GM10847 (cell line): Measurements from ENCODE around the gene AFF3.

Experiments used
- POLR2A ChIP-seq: IDR thresholded peaks from 2 replicates; pipeline ENCODE4 v1.6.1; 2011; ENCODE audit not compliant: insufficient read length; ENCODE audit errors: extremely low read depth

The AFF3 gene

DNA sequence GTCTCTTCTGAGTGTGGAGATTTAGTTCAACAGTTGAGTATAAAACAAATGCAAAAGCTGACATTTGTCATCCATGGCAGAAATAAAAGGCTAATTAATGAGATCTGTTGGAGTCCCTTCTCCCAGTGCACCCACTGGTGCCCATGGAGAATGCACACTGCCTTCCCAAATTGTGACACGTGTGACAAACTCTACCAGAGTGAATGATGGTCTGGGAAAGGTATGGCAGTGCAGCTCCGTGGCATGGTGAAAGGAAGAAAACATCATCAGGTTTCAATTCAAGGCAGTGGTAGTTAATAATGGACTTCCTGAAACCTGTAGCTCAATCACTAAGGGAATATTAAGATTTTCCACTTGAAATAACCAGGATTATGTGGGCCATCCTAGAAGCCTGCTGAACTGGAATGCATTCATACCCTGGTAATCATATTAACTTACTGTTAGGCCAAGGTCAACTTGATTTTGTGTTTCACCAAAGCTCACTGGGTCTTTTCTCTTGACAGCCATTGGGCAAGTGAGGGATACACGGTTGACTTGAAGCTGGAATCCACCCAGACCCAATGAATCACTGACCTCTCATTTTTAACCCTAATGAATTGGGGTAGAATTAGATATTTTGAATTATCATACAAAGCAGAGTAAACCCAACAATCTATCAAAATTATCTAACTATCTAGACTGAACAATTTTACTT lies 167.6 kb downstream of the AFF3 start:
- no peak for TF ChIP-seq POLR2A

DNA sequence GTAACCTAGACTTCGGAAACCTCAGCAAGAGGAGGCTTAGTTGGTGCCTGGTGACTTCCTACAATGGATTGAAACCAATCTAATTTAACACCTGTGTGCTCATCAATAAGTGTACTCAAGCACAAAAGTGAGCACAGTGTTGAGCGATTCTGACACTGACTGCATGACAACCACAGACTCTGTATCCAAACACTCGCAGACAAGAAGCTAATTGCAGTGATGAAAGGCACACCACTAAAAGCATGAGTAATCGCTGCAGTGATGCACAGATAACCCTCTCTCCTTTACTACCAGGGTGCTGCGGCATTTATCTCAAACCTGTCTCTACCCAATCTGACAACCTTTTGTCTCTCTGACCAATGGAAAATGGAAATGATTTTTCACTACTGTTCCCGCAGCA lies 168.1 kb downstream of the AFF3 start:
- TF ChIP-seq POLR2A = no peak

DNA sequence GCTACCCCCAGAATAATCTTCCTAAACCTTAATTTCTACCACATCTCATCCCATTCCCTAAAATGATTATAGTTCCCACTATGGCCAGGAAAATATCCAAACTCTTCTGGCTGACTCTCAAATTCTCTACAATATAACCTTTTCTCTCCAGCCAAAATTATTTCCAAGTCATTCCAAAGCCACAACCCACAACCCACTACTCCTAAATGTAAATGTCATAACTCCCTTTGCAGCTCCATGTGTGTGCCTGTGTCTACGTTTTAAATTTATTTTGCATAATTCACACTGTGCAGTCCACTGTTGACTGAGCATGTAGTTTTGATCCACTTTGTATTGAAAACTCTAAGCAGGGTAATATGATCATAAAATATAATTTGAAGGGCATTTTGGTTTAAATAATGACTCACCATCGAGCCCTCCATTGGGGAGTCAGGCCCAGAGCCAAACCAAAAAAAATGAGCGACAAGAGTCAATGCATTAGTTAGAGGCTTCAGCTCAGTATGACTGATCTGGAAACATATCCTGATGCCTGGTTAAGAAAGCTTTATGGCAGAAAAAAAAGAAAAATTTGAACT lies 171.0 kb downstream of the AFF3 start:
- TF ChIP-seq POLR2A = no peak

DNA sequence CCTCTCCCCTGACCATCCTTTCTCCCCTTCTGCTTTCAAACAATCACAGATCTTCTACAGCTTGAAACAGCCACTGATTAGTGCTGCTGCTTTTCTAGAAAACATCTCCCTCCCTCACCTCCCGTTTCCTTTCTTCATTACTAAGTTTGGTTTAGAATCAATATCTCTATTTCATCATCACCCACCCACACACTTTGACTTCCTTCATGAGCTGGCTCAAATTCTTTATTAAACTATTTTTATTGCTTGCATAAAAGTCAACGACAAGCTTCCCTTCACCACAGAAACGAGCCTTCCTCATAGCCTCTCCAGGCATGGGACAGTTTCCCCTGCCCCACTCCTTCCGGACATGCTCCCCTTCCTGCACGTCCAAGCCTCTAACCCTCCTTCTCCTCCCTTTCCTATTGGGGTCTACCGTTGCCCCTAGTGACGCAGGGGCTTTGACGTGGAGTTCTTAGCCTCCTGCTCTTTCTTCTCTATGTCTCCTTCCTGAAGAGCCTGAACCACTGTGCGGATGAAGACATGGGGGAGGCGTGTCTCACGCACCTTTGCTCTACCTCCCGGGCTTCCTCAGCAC lies 172.0 kb downstream of the AFF3 start:
- no peak for TF ChIP-seq POLR2A

DNA sequence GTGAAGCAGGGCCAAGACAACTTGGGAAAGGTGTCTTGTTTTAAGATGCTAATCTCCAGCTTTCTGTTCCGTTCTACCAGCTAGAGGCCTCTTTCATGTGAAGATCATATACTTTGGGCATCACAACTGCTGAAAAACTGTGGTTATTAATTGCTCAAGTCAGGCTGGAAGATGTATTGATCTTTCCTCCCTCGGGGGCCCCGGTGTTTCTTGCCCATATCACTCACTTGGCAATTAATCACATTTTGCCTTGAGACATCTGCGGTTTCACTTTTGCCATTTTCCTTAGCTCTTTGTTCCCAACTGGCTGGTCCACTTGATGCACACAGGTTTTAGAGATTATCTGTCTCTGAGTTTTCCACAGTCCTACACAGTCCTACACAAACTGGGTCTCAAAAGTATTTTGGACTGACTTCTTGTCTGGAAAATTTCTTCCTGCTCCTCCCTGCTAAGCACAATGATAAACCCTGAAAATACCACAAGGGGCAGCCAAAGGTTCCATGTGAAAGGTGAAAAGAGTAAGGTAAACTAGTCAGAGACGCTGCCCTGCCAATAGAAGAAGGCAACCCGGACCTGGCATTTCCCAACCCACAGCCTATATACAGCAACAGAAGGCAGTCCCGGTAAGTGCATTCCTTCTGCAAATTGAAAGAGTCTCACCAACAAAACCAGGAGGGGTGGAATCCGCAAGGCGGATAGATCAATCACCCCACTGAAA lies 181.0 kb downstream of the AFF3 start:
- no peak for TF ChIP-seq POLR2A

DNA sequence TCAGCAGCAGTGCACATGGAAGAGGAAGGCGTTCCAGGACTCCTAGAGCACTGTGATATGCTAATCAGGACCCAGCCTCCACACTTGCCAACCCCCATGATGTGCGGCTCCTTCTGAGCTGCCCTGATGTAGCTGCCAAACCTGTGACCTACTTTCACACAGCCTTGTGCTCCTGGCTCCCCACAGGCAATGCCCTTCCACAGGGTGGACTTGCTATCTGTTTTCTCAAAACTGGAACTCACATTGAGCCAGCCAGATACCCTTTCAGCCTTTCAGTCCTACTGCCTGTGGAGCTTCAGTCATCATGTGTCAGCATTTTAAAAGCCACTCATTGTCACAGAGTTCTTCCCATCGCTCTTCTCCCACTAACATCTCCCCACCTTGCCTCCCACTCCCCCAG lies 181.6 kb downstream of the AFF3 start:
- TF ChIP-seq POLR2A = no peak

DNA sequence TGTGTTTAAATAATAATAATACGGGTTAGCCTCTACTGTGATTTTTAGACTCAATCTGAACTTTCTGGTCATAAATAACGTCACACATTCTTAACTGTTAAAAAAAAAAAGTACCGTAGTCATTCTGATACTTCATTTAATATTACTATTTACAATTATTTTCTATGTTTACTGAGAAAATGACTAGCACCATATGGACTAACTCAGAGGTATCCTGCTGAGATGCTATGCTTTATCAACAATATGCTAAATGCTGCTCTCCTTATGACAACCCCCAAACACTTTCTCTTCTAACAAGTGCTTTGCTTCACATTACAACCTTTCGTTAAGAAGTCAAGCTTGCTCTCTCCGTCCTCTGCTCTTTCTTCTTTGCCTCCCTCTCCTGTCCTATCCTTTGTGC lies 182.1 kb downstream of the AFF3 start:
- TF ChIP-seq POLR2A = no peak

DNA sequence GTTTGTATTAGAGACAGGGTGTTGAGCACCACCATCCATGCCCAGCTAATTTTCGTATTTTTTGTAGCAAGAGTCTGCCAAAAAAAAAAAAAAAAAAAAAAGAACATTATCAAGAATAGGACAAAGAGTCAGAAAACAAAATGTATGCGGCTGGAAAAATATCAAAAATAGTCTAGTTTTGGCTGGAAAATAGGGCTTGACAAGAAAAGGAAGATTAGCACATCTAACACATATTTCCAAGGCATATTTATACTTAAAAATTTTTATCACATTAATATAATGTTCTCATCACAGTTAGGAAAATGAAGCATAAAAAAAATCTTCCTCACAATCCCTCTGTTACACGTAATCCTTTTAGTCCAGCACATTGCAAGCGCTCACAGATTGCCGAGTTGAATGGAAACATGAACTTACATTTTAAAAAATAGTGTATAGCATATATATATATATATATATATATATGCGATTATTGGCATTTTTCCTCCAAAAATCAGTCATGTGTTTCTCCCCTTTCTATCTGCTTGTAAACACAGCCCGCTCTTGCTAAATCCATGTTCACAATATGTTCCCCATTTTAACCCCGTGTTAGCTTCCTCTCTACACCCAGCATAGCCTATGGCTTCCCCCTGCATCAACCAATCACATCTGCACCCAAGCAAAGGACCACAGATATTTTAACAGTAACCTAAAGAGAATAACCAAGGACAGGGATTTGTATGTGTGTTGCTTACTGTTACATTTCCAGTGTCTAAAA lies 183.0 kb downstream of the AFF3 start:
- TF ChIP-seq POLR2A = no peak

DNA sequence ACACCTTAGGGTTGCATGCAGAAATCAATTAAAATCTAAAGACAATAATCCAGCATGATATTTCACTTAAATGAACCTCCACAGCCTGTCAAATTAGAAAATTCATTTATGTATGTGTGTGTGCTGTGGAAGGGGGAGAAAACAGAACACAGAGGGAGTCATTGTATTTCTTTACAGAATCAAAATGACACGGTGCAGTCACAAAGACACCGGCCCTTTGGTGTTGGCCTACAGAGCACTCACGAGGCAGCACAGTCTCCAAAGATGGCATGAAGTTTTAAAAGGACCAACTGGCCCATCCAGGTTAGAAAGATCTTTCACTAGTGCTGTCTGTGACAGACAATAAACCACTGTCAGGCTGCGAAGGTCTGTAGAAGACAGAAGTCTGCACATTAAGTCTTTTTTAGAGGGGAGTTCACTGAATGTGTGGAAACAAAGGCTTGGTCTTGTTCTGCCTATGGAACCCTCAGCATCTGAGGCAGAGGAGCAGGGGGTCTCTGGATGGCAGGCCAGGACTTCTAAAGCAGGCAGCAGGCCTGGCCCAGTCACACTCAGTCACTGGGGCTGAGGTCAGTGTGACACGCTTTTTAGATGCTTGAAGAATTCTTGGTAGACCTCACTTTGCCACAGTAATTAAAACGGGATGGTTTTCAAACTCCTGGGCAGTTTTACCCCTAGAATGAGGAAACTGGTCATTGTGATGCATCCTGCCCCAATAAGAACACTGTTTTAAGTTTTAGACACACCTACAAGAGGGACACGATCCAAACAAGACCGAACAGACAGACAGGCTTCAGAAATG lies 184.9 kb downstream of the AFF3 start:
- TF ChIP-seq POLR2A = no peak

DNA sequence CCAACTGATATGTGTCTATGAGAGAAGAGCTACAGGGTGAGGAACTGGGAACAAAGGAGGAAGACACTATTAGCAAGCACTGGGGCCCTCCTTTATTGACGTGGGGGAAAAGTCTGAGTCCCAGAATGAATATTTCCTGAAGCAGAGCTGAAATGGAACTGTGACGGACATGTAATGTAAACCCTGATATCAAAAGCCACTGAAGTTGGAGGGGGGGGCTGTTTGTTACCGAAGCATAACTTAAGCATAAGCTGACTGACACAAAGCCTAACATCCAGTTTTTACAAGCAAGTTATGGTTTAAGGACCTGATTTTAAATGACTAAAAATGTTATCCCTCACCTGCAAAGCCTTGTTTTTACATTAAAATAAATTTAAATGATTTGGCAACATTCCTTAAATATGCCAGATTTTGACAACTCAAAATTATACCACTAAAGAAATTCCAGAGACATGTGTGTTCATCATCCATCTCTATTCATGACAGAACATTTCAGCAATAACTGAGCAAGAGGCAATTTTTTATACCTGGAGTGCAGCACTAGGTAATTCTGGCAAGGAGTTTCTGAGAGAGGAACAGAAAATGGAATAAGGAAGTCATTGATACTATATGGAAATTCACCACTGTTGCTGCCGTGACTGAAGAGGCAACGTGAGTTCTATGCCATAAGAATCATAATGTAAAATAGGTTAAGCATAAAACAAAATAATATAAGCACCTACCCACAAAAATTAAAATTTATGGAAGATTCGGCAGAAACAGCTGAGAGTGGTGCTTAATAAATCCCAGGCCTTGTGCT lies 186.0 kb downstream of the AFF3 start:
- no peak for TF ChIP-seq POLR2A

DNA sequence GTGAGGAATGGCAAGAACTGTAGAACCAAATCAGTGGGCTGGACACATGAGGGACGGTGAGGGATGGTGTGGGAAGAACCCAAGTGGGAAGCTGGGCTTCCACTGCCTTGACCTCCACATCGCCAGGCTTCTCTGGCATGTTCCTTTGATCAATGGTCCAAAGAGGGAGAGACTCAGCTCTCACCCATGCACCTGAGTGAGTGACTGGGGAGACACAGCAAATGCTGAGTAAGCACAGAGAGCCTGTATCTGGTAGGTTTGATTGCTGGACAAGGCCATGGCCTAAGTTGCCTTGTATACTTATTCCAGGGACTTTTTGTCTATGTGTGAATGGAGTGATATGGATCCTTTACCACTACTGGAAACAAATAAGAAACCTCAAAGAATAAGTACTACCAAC lies 188.6 kb downstream of the AFF3 start:
- TF ChIP-seq POLR2A = no peak

DNA sequence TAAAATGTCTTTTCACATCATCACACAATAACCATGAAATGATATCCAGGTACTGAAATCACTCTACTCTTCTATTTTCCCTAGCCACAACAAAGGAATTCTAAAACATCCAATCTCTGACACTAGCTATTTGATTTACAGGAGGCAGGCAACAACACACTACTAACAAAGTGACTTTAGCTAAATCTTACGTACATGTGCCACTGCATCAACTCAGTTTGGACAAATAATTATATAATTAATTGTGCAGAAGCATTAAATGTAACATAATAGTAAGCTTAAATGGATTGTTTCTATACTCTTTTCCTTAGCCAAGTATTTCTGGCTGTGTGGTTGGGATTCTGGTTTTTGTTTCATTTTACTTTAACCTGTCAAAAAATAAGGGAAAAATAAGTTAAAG lies 192.4 kb downstream of the AFF3 start:
- TF ChIP-seq POLR2A = no peak

DNA sequence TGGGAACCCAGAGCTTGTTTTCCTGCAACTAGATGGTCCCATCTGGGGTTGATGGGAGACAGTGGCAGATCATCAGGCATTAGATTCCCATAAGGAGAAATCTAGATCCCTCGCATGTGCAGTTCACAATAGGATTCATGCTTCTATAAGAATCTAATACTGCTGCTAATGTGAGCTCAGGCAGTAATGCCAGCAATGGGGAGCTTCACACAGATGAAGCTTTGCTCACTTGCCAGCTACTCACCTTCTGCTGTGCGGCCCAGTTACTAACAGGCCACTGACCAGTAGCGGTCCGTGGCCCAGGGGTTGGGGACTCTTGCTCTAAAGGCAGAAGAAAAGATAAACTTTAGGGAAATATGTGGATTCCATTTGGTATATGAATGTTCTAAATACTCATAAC lies 192.9 kb downstream of the AFF3 start:
- no peak for TF ChIP-seq POLR2A

DNA sequence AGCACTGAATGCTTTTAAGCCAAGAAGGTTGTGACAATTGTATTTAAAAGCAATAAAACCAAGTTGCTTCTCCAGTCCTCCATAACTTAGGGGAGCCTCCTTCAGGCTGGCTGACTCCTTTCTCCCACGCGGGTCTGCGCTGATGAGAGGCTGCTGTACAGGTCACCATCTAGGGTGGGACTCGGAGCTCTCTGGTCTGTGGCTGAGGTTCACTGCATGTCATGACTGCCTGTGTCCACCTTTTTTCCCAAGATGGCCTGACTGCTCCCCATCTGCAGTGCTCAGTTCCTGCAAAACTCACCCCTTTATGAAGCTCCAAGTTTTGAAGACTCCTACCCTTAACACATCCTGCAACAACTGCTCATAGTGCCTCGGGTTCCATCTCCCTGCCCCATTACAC lies 194.4 kb downstream of the AFF3 start:
- TF ChIP-seq POLR2A = no peak
